Hindlimb muscle (tissue), 1 donor: Measurements from ENCODE around the gene PFKFB3. TPM values are rescaled to one million over a fixed set of nuclear protein-coding genes. Genes with fewer than 3 reads are reported as not detected.

Source experiments
- polyA plus RNA-seq: library from polyadenylated mRNA; unstranded; fragments of 120-200 nt; gene quantifications from one replicate; pipeline ENCODE4 v1.2.1, GENCODE V29; 2013; ENCODE audit not compliant: insufficient read length

The PFKFB3 gene
- polyA plus RNA-seq, 1 donor = 22.6 TPM

Other genes with a start within 250 kb of the PFKFB3 start
- gene IL15RA, start 225.4 kb upstream of the PFKFB3 start, polyA plus RNA-seq = 3.2 TPM
- gene IL2RA, start 140.6 kb upstream of the PFKFB3 start, polyA plus RNA-seq = not detected
- gene RBM17, start 113.9 kb upstream of the PFKFB3 start, polyA plus RNA-seq = 107 TPM